ENCODE results near the gene TM4SF18. TPM values are rescaled to one million over a fixed set of nuclear protein-coding genes. Genes with fewer than 3 reads are reported as not detected.

The TM4SF18 gene
- total RNA-seq, 1 donor from 2014 or later: 10.1 TPM

DNA sequence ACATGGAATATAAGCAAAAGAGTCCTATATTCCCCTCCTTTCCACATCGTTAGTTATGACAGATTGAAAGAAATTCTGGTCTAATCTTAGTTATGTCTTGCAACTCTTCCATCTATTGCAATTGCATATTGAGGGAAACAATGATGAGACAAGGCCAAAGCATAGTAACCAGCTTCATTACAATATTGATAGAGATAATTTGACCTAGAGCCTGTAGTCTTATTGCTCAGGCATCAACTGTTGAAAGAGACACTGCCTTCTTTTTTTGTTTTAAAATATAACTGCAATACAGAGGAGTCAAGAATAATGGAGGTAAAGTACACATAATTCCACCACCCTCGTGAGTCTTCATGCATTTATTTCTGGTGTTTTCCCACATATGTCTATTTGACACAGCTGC is 2.0 kb downstream of the TM4SF18 start:
- H3K4me3 ChIP-seq: no peak overlapping the region
- H3K27me3 ChIP-seq: no peaks in the 10 kb centered on the region
- no peak for TF ChIP-seq POLR2AphosphoS5 (IDR thresholded peaks at IDR 0.05; ENCODE audit: insufficient read depth in 1 of 2, low read depth in 1 of 2)
- TF ChIP-seq, protein P1, sequence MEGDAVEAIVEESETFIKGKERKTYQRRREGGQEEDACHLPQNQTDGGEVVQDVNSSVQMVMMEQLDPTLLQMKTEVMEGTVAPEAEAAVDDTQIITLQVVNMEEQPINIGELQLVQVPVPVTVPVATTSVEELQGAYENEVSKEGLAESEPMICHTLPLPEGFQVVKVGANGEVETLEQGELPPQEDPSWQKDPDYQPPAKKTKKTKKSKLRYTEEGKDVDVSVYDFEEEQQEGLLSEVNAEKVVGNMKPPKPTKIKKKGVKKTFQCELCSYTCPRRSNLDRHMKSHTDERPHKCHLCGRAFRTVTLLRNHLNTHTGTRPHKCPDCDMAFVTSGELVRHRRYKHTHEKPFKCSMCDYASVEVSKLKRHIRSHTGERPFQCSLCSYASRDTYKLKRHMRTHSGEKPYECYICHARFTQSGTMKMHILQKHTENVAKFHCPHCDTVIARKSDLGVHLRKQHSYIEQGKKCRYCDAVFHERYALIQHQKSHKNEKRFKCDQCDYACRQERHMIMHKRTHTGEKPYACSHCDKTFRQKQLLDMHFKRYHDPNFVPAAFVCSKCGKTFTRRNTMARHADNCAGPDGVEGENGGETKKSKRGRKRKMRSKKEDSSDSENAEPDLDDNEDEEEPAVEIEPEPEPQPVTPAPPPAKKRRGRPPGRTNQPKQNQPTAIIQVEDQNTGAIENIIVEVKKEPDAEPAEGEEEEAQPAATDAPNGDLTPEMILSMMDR (IDR thresholded peaks at IDR 0.05): no peak
- TF ChIP-seq POLR2A (IDR thresholded peaks at IDR 0.05): no peak
- H3K27ac ChIP-seq: no peak overlapping the region
- no peaks in the 10 kb centered on the region for H3K9me3 ChIP-seq
- H3K4me1 ChIP-seq: no peaks in the 10 kb centered on the region
- H3K36me3 ChIP-seq: no peaks in the 10 kb centered on the region
- DNase-seq (ENCODE audit: extremely low spot score in 2 of 2): no peak
- intact Hi-C loops (cut with DNase I): no loop called here

DNA sequence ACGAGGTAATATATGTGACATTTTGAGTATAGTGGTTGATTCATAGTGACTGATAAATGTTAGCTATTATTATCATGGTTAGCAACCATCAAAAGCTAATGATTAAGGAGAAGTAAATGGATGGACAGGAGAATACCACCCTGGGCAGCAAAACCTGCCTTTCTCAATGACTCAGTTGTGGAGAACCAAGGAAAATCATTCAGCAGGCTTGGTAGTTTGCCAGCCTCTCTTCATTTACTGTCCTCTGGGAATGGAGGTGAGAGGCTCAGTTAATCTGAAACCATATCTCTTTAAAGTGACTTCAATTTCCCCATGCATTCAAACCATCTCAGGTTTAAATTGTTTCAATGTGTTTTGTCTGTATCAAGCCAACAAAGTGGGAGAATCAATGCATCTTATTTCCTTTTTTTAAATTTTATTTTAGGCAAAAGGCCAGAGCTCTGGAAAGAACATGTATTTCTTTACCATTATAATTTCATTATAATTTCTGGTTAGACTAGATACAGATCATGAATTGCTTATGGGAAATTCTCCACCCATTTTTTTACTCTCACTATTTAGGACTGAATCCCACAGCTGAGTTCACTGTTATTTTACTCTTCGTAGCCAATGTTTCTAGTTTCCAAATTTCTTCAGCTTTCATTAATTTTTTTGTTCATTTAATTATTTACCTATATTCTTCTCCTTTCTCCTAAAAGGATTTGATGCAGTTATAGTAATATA is 2.7 kb downstream of the TM4SF18 start:
- DNase-seq (ENCODE audit: extremely low spot score in 2 of 2): no peak
- TF ChIP-seq POLR2AphosphoS5 (IDR thresholded peaks at IDR 0.05; ENCODE audit: insufficient read depth in 1 of 2, low read depth in 1 of 2) (no peak), POLR2A (IDR thresholded peaks at IDR 0.05) (no peak)
- TF ChIP-seq, protein P1 (IDR thresholded peaks at IDR 0.05): no peak
- Histone ChIP-seq H3K36me3 (no peaks in the 10 kb centered on the region), H3K27ac (no peak overlapping the region), H3K9me3 (no peaks in the 10 kb centered on the region), H3K4me1 (no peaks in the 10 kb centered on the region), H3K27me3 (no peaks in the 10 kb centered on the region), H3K4me3 (no peak overlapping the region)
- intact Hi-C loops (cut with DNase I): no loop called here

DNA sequence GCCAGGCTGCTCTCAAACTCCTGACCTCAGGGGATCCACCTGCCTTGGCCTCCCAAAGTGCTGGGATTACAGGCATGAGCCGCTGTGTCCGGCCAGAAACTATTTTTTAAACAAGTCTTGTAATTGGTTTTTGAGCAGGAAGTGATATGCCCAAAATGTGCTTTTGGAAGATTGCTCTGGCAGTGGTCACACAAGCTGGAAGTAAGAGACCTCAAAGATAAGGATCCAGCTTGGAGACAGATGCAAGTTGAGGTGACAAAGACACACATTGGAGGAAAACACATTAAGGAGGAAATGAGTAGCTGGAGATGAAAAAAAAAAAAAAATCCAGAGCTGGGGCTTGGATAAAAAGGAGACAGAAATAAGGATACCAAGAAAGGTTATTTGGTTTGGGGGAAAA is 6.3 kb downstream of the TM4SF18 start:
- no peak for DNase-seq (ENCODE audit: extremely low spot score in 2 of 2)
- Histone ChIP-seq H3K27me3 (no peaks in the 10 kb centered on the region), H3K4me1 (no peaks in the 10 kb centered on the region), H3K27ac (no peak overlapping the region), H3K36me3 (no peaks in the 10 kb centered on the region), H3K4me3 (no peak overlapping the region), H3K9me3 (no peaks in the 10 kb centered on the region)
- intact Hi-C loops (cut with DNase I): no loop called here
- no peak for TF ChIP-seq POLR2AphosphoS5 (IDR thresholded peaks at IDR 0.05; ENCODE audit: insufficient read depth in 1 of 2, low read depth in 1 of 2)
- TF ChIP-seq, protein P1 (IDR thresholded peaks at IDR 0.05): no peak
- TF ChIP-seq POLR2A (IDR thresholded peaks at IDR 0.05): no peak

DNA sequence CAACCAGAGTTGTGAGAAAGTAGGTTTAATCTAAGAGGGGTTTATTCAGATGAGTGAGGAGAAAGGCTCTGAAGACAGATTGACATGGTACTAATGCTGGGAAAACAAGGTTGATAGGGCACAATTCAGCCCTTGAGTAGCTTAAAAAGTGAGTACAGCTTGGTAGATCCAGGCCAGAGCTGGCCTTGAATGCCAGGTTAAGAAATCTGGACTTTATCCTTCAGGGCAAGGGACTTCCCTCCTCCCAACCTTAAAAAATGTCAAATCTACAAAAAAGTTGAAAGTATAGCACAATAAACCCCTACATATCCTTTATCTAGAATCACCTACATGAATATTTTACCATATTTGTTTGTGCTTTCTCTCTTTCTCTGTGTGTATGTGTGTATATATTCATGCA is 7.9 kb downstream of the TM4SF18 start:
- no peak for TF ChIP-seq POLR2A (IDR thresholded peaks at IDR 0.05)
- TF ChIP-seq POLR2AphosphoS5 (IDR thresholded peaks at IDR 0.05; ENCODE audit: insufficient read depth in 1 of 2, low read depth in 1 of 2): no peak
- TF ChIP-seq, protein P1 (IDR thresholded peaks at IDR 0.05): no peak
- Histone ChIP-seq H3K4me3 (no peak overlapping the region), H3K27me3 (no peaks in the 10 kb centered on the region), H3K36me3 (no peaks in the 10 kb centered on the region), H3K27ac (no peak overlapping the region), H3K4me1 (no peaks in the 10 kb centered on the region), H3K9me3 (no peaks in the 10 kb centered on the region)
- intact Hi-C loops (cut with DNase I): no loop called here
- no peak for DNase-seq (ENCODE audit: extremely low spot score in 2 of 2)

DNA sequence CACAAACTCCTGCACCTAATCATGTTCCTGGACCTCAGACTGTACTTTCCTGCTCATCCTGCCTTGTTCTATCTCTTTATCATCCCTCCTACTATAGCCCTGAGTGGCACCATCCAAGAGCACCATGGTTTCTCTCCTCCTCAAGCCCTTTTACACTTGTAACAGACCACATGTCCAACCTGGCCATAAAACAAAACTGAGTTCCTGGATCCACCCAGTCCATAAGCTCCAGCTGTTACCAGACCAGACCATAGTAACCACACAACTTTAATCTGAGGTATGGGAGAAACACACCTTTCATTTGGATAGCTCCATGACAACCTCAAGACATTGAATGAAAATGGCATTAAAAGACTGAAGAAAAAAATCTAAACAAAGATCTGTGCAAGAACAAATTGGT is 9.1 kb downstream of the TM4SF18 start:
- Histone ChIP-seq H3K27ac (no peak overlapping the region), H3K4me3 (no peak overlapping the region), H3K36me3 (no peaks in the 10 kb centered on the region), H3K4me1 (no peaks in the 10 kb centered on the region), H3K9me3 (no peaks in the 10 kb centered on the region), H3K27me3 (no peaks in the 10 kb centered on the region)
- no peak for DNase-seq (ENCODE audit: extremely low spot score in 2 of 2)
- TF ChIP-seq, protein P1 (IDR thresholded peaks at IDR 0.05): no peak
- no peak for TF ChIP-seq POLR2AphosphoS5 (IDR thresholded peaks at IDR 0.05; ENCODE audit: insufficient read depth in 1 of 2, low read depth in 1 of 2)
- TF ChIP-seq POLR2A (IDR thresholded peaks at IDR 0.05): no peak
- intact Hi-C loops (cut with DNase I): no loop called here

Measured in vagina (tissue), 2 donors.